22Rv1 (cell line): ENCODE results near the gene TEDC1.

Experiments
- H3K27ac ChIP-seq: fragments of 450-650 bp; 2 replicates; pipeline ENCODE4 v1.5.1; 2017
- CTCF ChIP-seq: fragments of 450-650 bp; IDR thresholded peaks from 2 replicates; pipeline ENCODE4 v1.5.1; 2017; ENCODE audit warnings: mild to moderate bottlenecking
- ZFX ChIP-seq: fragments of 450-650 bp; IDR thresholded peaks from 2 replicates; pipeline ENCODE4 v1.6.1; 2017; ENCODE audit warnings: antibody characterized with exemption, borderline replicate concordance

The TEDC1 gene

GRCh38 chr14:105447651-105448640, 43.1 kb upstream of the TEDC1 start:
- no peak overlapping the region for H3K27ac ChIP-seq
- TF ChIP-seq CTCF (no peak), ZFX (no peak)

GRCh38 chr14:105448706-105449111, 42.3 kb upstream of the TEDC1 start:
- TF ChIP-seq CTCF (peak; percentile 95), ZFX (no peak)
- no peak overlapping the region for H3K27ac ChIP-seq

GRCh38 chr14:105449276-105450122, 41.5 kb upstream of the TEDC1 start:
- TF ChIP-seq CTCF (no peak), ZFX (no peak)
- no peak overlapping the region for H3K27ac ChIP-seq

- no peak for TF ChIP-seq ZFX
- no peak for TF ChIP-seq CTCF
- H3K27ac ChIP-seq, result no peak overlapping the region
Measured at GRCh38 chr14:105450123-105450505, 40.9 kb upstream of the TEDC1 start.

- TF ChIP-seq CTCF (no peak), ZFX (no peak)
- no peak overlapping the region for H3K27ac ChIP-seq
Measured at GRCh38 chr14:105450864-105451720, 40.0 kb upstream of the TEDC1 start.

GRCh38 chr14:105452963-105453362, 38.1 kb upstream of the TEDC1 start:
- no peak overlapping the region for H3K27ac ChIP-seq
- TF ChIP-seq CTCF, result no peak
